Measurements from ENCODE around the gene ANKRD35. TPM values are rescaled to one million over a fixed set of nuclear protein-coding genes. Genes with fewer than 3 reads are reported as not detected.

Gene ANKRD35
- total and polyA plus RNA-seq, 8 donors, result 1.4 to 4.8 (median 4.0) TPM

DNA sequence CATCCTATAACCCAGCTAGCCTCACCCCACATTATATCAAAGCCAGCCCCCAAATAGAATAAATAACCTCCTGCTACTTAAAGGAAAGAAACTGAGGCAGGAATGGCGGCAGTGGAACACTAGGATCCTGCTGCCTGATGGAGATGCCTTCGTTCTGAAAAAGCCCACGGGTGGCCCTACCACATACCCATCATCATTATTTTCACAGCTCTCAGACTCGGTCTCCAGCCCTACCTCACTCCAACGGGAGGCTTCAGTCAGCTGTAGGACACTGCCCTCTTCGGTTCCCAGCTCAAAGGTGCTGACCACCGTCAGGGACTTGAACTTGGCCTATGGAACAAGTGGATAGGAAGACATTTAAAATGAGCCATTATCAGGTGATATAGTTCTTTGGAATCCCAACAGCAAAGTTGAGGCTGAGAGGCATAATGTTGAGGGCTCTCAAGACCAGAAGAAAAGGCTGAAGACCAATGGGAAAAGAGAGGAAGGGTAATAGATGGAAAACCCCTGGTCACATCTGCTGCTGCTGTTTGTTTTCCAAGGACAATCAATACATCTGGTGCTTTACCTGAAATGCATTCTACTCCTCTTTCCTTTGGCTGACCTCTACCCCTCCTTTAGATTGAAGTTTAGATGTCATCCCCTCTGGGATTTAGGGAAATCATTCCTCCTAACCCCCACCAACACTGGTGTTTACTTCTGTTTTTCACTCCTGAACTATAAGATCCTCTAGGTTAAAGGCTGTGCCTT, 7.8 kb upstream of the ANKRD35 start:
- H3K4me3 ChIP-seq, result no peak overlapping the region
- TF ChIP-seq, protein P1, sequence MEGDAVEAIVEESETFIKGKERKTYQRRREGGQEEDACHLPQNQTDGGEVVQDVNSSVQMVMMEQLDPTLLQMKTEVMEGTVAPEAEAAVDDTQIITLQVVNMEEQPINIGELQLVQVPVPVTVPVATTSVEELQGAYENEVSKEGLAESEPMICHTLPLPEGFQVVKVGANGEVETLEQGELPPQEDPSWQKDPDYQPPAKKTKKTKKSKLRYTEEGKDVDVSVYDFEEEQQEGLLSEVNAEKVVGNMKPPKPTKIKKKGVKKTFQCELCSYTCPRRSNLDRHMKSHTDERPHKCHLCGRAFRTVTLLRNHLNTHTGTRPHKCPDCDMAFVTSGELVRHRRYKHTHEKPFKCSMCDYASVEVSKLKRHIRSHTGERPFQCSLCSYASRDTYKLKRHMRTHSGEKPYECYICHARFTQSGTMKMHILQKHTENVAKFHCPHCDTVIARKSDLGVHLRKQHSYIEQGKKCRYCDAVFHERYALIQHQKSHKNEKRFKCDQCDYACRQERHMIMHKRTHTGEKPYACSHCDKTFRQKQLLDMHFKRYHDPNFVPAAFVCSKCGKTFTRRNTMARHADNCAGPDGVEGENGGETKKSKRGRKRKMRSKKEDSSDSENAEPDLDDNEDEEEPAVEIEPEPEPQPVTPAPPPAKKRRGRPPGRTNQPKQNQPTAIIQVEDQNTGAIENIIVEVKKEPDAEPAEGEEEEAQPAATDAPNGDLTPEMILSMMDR (IDR thresholded peaks at IDR 0.05), result no peak
- no peak for ATAC-seq
- H3K36me3 ChIP-seq, result no peaks in the 10 kb centered on the region
- H3K9me3 ChIP-seq, result no peaks in the 10 kb centered on the region
- no peaks in the 10 kb centered on the region for H3K27me3 ChIP-seq
- no peak for DNase-seq
- intact Hi-C loops (cut with DNase I), result no loop called here
- peak overlapping the region; percentile 86 to 93 for H3K27ac ChIP-seq
- H3K4me1 ChIP-seq, result peaks cover 25 to 34% of the 10 kb centered on the region in 2 donors

DNA sequence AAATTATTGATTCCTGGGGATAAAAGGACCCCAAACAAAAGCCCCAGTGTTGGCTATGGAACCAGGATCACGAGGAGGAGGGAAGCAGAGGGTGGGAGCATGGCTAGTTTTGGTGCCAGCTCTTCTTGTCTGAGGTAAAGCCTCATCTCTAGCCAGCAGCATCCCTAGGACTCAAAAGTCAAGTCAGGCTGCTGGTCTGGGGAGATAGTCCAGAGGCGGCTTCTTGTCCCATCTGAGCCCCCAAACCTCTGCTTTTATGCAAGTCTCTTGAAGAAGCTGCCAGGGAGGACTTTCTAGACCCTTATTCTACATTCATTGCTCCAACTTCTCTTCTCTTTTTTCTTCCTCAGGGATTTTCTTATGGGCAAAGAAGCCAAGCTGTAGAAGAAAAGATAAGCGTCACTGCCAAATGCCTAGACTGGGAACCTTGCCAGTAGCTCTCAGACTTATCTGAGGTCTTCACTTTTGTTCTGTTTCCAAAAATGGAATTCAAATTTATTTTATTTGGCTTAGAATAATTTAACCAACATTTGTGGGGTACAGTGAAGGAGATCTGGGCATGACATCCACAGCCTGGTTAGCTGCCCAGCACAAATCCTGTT, 6.9 kb upstream of the ANKRD35 start:
- Histone ChIP-seq H3K27ac (peak overlapping the region; percentile 86 to 93), H3K36me3 (no peaks in the 10 kb centered on the region), H3K4me3 (no peak overlapping the region), H3K27me3 (no peaks in the 10 kb centered on the region), H3K9me3 (no peaks in the 10 kb centered on the region), H3K4me1 (peaks cover 25 to 36% of the 10 kb centered on the region in 2 donors)
- DNase-seq (no peak), ATAC-seq (no peak)
- intact Hi-C loops (cut with DNase I), result no loop called here
- TF ChIP-seq, protein P1 (IDR thresholded peaks at IDR 0.05), result no peak

DNA sequence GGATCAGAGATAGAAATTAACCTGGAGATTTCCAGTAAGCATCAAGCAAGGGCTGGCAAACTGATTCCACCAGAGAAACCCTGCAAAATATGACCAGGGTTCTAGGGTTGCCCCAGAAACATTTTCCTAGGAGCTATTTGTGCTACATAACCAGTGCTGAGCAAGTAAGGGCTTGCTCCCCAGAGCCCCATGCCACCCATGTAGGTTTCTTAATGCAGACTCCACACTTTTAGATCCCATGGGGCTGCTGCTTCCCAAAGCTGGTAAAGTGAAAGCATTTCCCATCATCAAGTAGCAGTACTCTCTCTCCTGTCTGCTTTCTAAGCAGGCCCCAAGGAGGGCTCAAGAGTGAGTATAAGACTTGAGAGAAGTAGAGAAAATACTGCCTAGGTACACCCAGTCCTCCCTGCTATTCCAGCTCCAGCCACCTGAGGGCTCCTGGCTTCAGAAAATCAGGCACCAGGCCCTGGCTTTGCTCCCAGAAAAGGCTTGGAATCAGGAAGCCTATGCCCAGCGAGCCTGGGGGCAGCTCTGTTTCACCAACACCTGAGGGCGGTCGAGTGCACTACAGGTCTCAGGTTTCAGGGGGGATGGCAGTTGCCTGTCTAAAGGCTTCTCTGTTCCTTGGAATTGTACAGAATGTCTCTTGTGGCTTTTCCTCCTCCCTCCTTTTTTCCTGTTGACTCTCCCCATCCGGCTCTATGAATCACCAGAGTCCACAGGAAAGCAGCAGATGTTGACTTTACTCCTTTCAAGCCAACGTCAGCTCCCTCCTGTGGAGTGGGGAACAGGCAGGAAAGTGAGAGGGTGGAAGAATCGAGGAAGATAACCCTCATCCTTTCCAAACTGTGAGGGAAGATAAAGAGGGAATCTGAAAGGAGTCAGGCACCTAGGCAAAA, 6.2 kb upstream of the ANKRD35 start:
- Histone ChIP-seq H3K36me3 (no peaks in the 10 kb centered on the region), H3K4me3 (no peak overlapping the region), H3K27ac (peak overlapping the region; percentile 86 to 93), H3K9me3 (no peaks in the 10 kb centered on the region), H3K27me3 (no peaks in the 10 kb centered on the region), H3K4me1 (peaks cover 25 to 38% of the 10 kb centered on the region in 2 donors)
- peak; percentile 96 for ATAC-seq
- intact Hi-C loops (cut with DNase I), result no loop called here
- TF ChIP-seq, protein P1 (IDR thresholded peaks at IDR 0.05), result peak; percentile 80 to 96
- peak; percentile 88 to 96 (median 92) for DNase-seq

DNA sequence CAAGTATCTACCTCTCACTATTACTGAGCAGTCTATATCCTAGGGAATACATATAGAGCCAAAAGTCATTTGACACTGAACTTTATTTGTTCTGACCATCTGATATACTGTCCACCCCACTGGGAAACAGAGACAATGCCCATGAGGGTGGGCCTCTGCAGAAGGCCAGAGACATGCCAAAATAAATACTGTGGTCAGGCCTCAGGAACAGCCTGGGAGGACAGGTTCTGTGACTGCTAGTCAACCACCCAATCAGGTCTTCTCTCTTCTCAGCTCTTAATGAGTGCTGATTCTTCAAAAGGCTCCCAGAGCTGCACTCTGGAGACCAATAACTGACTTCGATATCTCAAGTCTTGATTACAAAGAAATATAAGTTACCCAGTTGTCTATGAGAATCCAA, 5.5 kb upstream of the ANKRD35 start:
- no peaks in the 10 kb centered on the region for H3K27me3 ChIP-seq
- H3K36me3 ChIP-seq, result no peaks in the 10 kb centered on the region
- ATAC-seq (peak; percentile 67), DNase-seq (peak in 2 of 4 donors; percentile 51 to 56)
- peak overlapping the region; percentile 86 to 93 for H3K27ac ChIP-seq
- H3K4me1 ChIP-seq, result peaks cover 28 to 38% of the 10 kb centered on the region in 2 donors
- TF ChIP-seq, protein P1 (IDR thresholded peaks at IDR 0.05), result no peak
- intact Hi-C loops (cut with DNase I), result no loop called here
- no peaks in the 10 kb centered on the region for H3K9me3 ChIP-seq
- no peak overlapping the region for H3K4me3 ChIP-seq

Measured in left lung (tissue), 10 donors.